ENCODE results near the gene SS18L1.

The SS18L1 gene

GRCh38 chr20:62126141-62126540, 17.4 kb upstream of the SS18L1 start:
- Histone ChIP-seq H3K27me3 (replicated peaks in 2 of 5; ENCODE audit: control insufficient read depth in 4 of 5, insufficient read depth in 5 of 5, low read length in 4 of 5) (no peaks in the 10 kb centered on the region), H3K9me3 (ENCODE audit: control extremely low read depth in 1 of 5, control insufficient read depth in 4 of 5, insufficient read depth in 2 of 5, low read depth in 1 of 5, low read length in 4 of 5) (no peaks in the 10 kb centered on the region), H3K4me3 (ENCODE audit: control insufficient read depth in 1 of 7, extremely low read depth in 1 of 7, insufficient read depth in 4 of 7, low read depth in 2 of 7, low read length in 6 of 7) (no peak overlapping the region), H3K4me1 (ENCODE audit: control extremely low read depth in 1 of 4, control insufficient read depth in 4 of 4, insufficient read depth in 4 of 4, low read length in 3 of 4) (peaks cover 6 to 19% (median 16%) of the 10 kb centered on the region in 4 experiments), H3K36me3 (ENCODE audit: control insufficient read depth in 4 of 4, insufficient read depth in 4 of 4, low read length in 3 of 4) (peaks cover 18 to 67% (median 48%) of the 10 kb centered on the region in 4 experiments), H3K27ac (ENCODE audit: insufficient read depth in 1 of 2, low read depth in 1 of 2, low read length in 2 of 2, poor library complexity in 1 of 2, severe bottlenecking in 2 of 2) (no peak overlapping the region)
- no peak for DNase-seq
- ChIA-PET POLR2A (no interaction called here), CTCF (interaction anchor here (1.0 to 7.4 kb wide), 3 partner anchors 11 to 100 kb away, joined by 3 to 55 read pairs (median 4); no protein-coding TSS in a partner anchor)
- WGBS (ENCODE audit: insufficient coverage): 92% methylated on average over 4 of the region's 20 CpGs

GRCh38 chr20:62127799-62128198, 15.8 kb upstream of the SS18L1 start:
- H3K36me3 ChIP-seq (ENCODE audit: control insufficient read depth in 4 of 4, insufficient read depth in 4 of 4, low read length in 3 of 4): peaks cover 22 to 83% (median 62%) of the 10 kb centered on the region in 4 experiments
- no peak overlapping the region for H3K27ac ChIP-seq (ENCODE audit: insufficient read depth in 1 of 2, low read depth in 1 of 2, low read length in 2 of 2, poor library complexity in 1 of 2, severe bottlenecking in 2 of 2)
- 100% methylated on average over 6 of the region's 6 CpGs for WGBS (ENCODE audit: insufficient coverage)
- H3K9me3 ChIP-seq (ENCODE audit: control extremely low read depth in 1 of 5, control insufficient read depth in 4 of 5, insufficient read depth in 2 of 5, low read depth in 1 of 5, low read length in 4 of 5): no peaks in the 10 kb centered on the region
- H3K4me3 ChIP-seq (ENCODE audit: control insufficient read depth in 1 of 7, extremely low read depth in 1 of 7, insufficient read depth in 4 of 7, low read depth in 2 of 7, low read length in 6 of 7): no peak overlapping the region
- H3K27me3 ChIP-seq (replicated peaks in 2 of 5; ENCODE audit: control insufficient read depth in 4 of 5, insufficient read depth in 5 of 5, low read length in 4 of 5): no peaks in the 10 kb centered on the region
- POLR2A ChIA-PET: no interaction called here
- no peak for DNase-seq
- CTCF ChIA-PET: interaction anchor here (1.0 to 7.4 kb wide), 4 partner anchors 9 to 117 kb away, joined by 3 to 55 read pairs (median 4); no protein-coding TSS in a partner anchor
- H3K4me1 ChIP-seq (ENCODE audit: control extremely low read depth in 1 of 4, control insufficient read depth in 4 of 4, insufficient read depth in 4 of 4, low read length in 3 of 4): peaks cover 6 to 29% (median 19%) of the 10 kb centered on the region in 4 experiments

GRCh38 chr20:62128502-62128901, 15.1 kb upstream of the SS18L1 start:
- WGBS (ENCODE audit: insufficient coverage): 100% methylated on average over 3 of the region's 6 CpGs
- CTCF ChIA-PET: interaction anchor here (0.9 to 7.4 kb wide), 2 partner anchors 8 to 115 kb away, joined by 3 to 55 read pairs; no protein-coding TSS in a partner anchor

GRCh38 chr20:62129731-62130531, 13.6 kb upstream of the SS18L1 start:
- Histone ChIP-seq H3K4me1 (ENCODE audit: control extremely low read depth in 1 of 4, control insufficient read depth in 4 of 4, insufficient read depth in 4 of 4, low read length in 3 of 4) (peaks cover 0 to 37% (median 18%) of the 10 kb centered on the region in 4 experiments), H3K36me3 (ENCODE audit: control insufficient read depth in 4 of 4, insufficient read depth in 4 of 4, low read length in 3 of 4) (peaks cover 22 to 94% (median 69%) of the 10 kb centered on the region in 4 experiments), H3K9me3 (ENCODE audit: control extremely low read depth in 1 of 5, control insufficient read depth in 4 of 5, insufficient read depth in 2 of 5, low read depth in 1 of 5, low read length in 4 of 5) (no peaks in the 10 kb centered on the region), H3K27me3 (replicated peaks in 2 of 5; ENCODE audit: control insufficient read depth in 4 of 5, insufficient read depth in 5 of 5, low read length in 4 of 5) (no peaks in the 10 kb centered on the region), H3K27ac (ENCODE audit: insufficient read depth in 1 of 2, low read depth in 1 of 2, low read length in 2 of 2, poor library complexity in 1 of 2, severe bottlenecking in 2 of 2) (no peak overlapping the region), H3K4me3 (ENCODE audit: control insufficient read depth in 1 of 7, extremely low read depth in 1 of 7, insufficient read depth in 4 of 7, low read depth in 2 of 7, low read length in 6 of 7) (no peak overlapping the region)
- peak in 1 of 3 donors; percentile 34 for DNase-seq
- 90% methylated on average over 16 of the region's 20 CpGs for WGBS (ENCODE audit: insufficient coverage)
- ChIA-PET CTCF (interaction anchor here (0.9 to 7.4 kb wide), 5 partner anchors 7 to 119 kb away, joined by 3 to 55 read pairs (median 4); no protein-coding TSS in a partner anchor), POLR2A (interaction anchor here (1.2 kb wide), 1 partner anchor 64 kb away, joined by 6 read pairs; the partner anchor contains the start of gene TAF4)

More at GRCh38 chr20:62128502-62128901, 15.1 kb upstream of the SS18L1 start:
- H3K27me3 ChIP-seq (replicated peaks in 2 of 5; ENCODE audit: control insufficient read depth in 4 of 5, insufficient read depth in 5 of 5, low read length in 4 of 5): no peaks in the 10 kb centered on the region
- peaks cover 6 to 31% (median 20%) of the 10 kb centered on the region in 4 experiments for H3K4me1 ChIP-seq (ENCODE audit: control extremely low read depth in 1 of 4, control insufficient read depth in 4 of 4, insufficient read depth in 4 of 4, low read length in 3 of 4)
- POLR2A ChIA-PET: no interaction called here
- H3K27ac ChIP-seq (ENCODE audit: insufficient read depth in 1 of 2, low read depth in 1 of 2, low read length in 2 of 2, poor library complexity in 1 of 2, severe bottlenecking in 2 of 2): no peak overlapping the region
- peaks cover 22 to 90% (median 66%) of the 10 kb centered on the region in 4 experiments for H3K36me3 ChIP-seq (ENCODE audit: control insufficient read depth in 4 of 4, insufficient read depth in 4 of 4, low read length in 3 of 4)
- DNase-seq: no peak
- no peak overlapping the region for H3K4me3 ChIP-seq (ENCODE audit: control insufficient read depth in 1 of 7, extremely low read depth in 1 of 7, insufficient read depth in 4 of 7, low read depth in 2 of 7, low read length in 6 of 7)
- H3K9me3 ChIP-seq (ENCODE audit: control extremely low read depth in 1 of 5, control insufficient read depth in 4 of 5, insufficient read depth in 2 of 5, low read depth in 1 of 5, low read length in 4 of 5): no peaks in the 10 kb centered on the region

- H3K36me3 ChIP-seq (ENCODE audit: control insufficient read depth in 4 of 4, insufficient read depth in 4 of 4, low read length in 3 of 4): peaks cover 19 to 96% (median 73%) of the 10 kb centered on the region in 4 experiments
- 93% methylated on average over 21 of the region's 25 CpGs for WGBS (ENCODE audit: insufficient coverage)
- no peak for DNase-seq
- H3K4me3 ChIP-seq (ENCODE audit: control insufficient read depth in 1 of 7, extremely low read depth in 1 of 7, insufficient read depth in 4 of 7, low read depth in 2 of 7, low read length in 6 of 7): no peak overlapping the region
- H3K9me3 ChIP-seq (ENCODE audit: control extremely low read depth in 1 of 5, control insufficient read depth in 4 of 5, insufficient read depth in 2 of 5, low read depth in 1 of 5, low read length in 4 of 5): no peaks in the 10 kb centered on the region
- peaks cover 0 to 37% (median 18%) of the 10 kb centered on the region in 4 experiments for H3K4me1 ChIP-seq (ENCODE audit: control extremely low read depth in 1 of 4, control insufficient read depth in 4 of 4, insufficient read depth in 4 of 4, low read length in 3 of 4)
- H3K27me3 ChIP-seq (replicated peaks in 2 of 5; ENCODE audit: control insufficient read depth in 4 of 5, insufficient read depth in 5 of 5, low read length in 4 of 5): no peaks in the 10 kb centered on the region
- POLR2A ChIA-PET: no interaction called here
- H3K27ac ChIP-seq (ENCODE audit: insufficient read depth in 1 of 2, low read depth in 1 of 2, low read length in 2 of 2, poor library complexity in 1 of 2, severe bottlenecking in 2 of 2): no peak overlapping the region
- CTCF ChIA-PET: interaction anchor here (1.2 to 7.8 kb wide), 5 partner anchors 10 to 126 kb away, joined by 3 to 113 read pairs (median 4); no protein-coding TSS in a partner anchor
Observed at GRCh38 chr20:62131560-62132320, 11.8 kb upstream of the SS18L1 start.

GRCh38 chr20:62132421-62132820, 11.1 kb upstream of the SS18L1 start:
- Histone ChIP-seq H3K4me1 (ENCODE audit: control extremely low read depth in 1 of 4, control insufficient read depth in 4 of 4, insufficient read depth in 4 of 4, low read length in 3 of 4) (peaks cover 0 to 37% (median 18%) of the 10 kb centered on the region in 4 experiments), H3K4me3 (ENCODE audit: control insufficient read depth in 1 of 7, extremely low read depth in 1 of 7, insufficient read depth in 4 of 7, low read depth in 2 of 7, low read length in 6 of 7) (peak overlapping the region in 2 of 7 experiments; percentile 4 to 23), H3K27ac (ENCODE audit: insufficient read depth in 1 of 2, low read depth in 1 of 2, low read length in 2 of 2, poor library complexity in 1 of 2, severe bottlenecking in 2 of 2) (no peak overlapping the region), H3K27me3 (replicated peaks in 2 of 5; ENCODE audit: control insufficient read depth in 4 of 5, insufficient read depth in 5 of 5, low read length in 4 of 5) (no peaks in the 10 kb centered on the region), H3K9me3 (ENCODE audit: control extremely low read depth in 1 of 5, control insufficient read depth in 4 of 5, insufficient read depth in 2 of 5, low read depth in 1 of 5, low read length in 4 of 5) (no peaks in the 10 kb centered on the region), H3K36me3 (ENCODE audit: control insufficient read depth in 4 of 4, insufficient read depth in 4 of 4, low read length in 3 of 4) (peaks cover 17 to 96% (median 71%) of the 10 kb centered on the region in 4 experiments)
- ChIA-PET CTCF (interaction anchor here (1.1 to 7.8 kb wide), 6 partner anchors 9 to 126 kb away, joined by 3 to 113 read pairs (median 4); partner anchors contain the start of genes PSMA7 and SS18L1), POLR2A (interaction anchor here (0.6 kb wide), 1 partner anchor 66 kb away, joined by 3 read pairs; no protein-coding TSS in a partner anchor)
- 95% methylated on average over 7 of the region's 7 CpGs for WGBS (ENCODE audit: insufficient coverage)
- DNase-seq: peak in 2 of 3 donors; percentile 18 to 40
